GM12874 (cell line): Measurements from ENCODE around the gene HS2ST1.
A peak's percentile ranks its signal among the peaks of the same experiment; 100 is the strongest.

Experiments used
- CTCF ChIP-seq: IDR thresholded peaks from 2 replicates; pipeline ENCODE4 v1.5.1; 2011; ENCODE audit warnings: low read depth, mild to moderate bottlenecking, control low read depth, low read length, moderate library complexity; ENCODE audit not compliant: insufficient read depth

The HS2ST1 gene

GRCh38 chr1:87004857-87005256 is 90.4 kb downstream of the HS2ST1 start:
- TF ChIP-seq CTCF: no peak

GRCh38 chr1:87007323-87007722 is 92.9 kb downstream of the HS2ST1 start:
- TF ChIP-seq CTCF: no peak

GRCh38 chr1:87017998-87018672 is 103.7 kb downstream of the HS2ST1 start:
- no peak for TF ChIP-seq CTCF

GRCh38 chr1:87023326-87023725 is 108.9 kb downstream of the HS2ST1 start:
- no peak for TF ChIP-seq CTCF

- TF ChIP-seq CTCF: peak; percentile 26; the same call in 1 of the 2 replicates
Observed at GRCh38 chr1:87024936-87025540, 110.6 kb downstream of the HS2ST1 start.

GRCh38 chr1:87028576-87028975 is 114.1 kb downstream of the HS2ST1 start:
- TF ChIP-seq CTCF: no peak

- no peak for TF ChIP-seq CTCF
Observed at GRCh38 chr1:87030740-87031690, 116.6 kb downstream of the HS2ST1 start.
